Activated T-cell treated with anti-CD3 and anti-CD28 coated beads, Interleukin-2, amount 50 U/mL, for 1 hour (primary cell): Measurements from ENCODE around the gene OR2A7.
"Not testable (repeated sequence)": the region's sequence is repeated elsewhere in the genome, so short reads cannot be mapped to it uniquely, and the experiment has no call there.

ENCODE experiments used
- DNase-seq: peaks from one replicate; pipeline ENCODE4 v3.0.0-alpha.2; 2020

The OR2A7 gene

GRCh38 chr7:144252307-144252706, 12.3 kb downstream of the OR2A7 start:
- DNase-seq, result not testable (repeated sequence)

GRCh38 chr7:144247674-144248330, 16.8 kb downstream of the OR2A7 start:
- not testable (repeated sequence) for DNase-seq

- not testable (repeated sequence) for DNase-seq
These were observed 17.6 kb downstream of the OR2A7 start for GRCh38 chr7:144246967-144247366.

- DNase-seq, result not testable (repeated sequence)
These were observed 19.2 kb downstream of the OR2A7 start for GRCh38 chr7:144245372-144245771.

GRCh38 chr7:144239365-144239764, 25.2 kb downstream of the OR2A7 start, which contains the start of gene OR2A42:
TSS of gene OR2A42 (minus strand) at chr7:144239605. CDS start at chr7:144232843, 6,762 bp downstream.
- DNase-seq, result not testable (repeated sequence)

GRCh38 chr7:144238530-144239082, 26.0 kb downstream of the OR2A7 start:
- DNase-seq, result not testable (repeated sequence)

GRCh38 chr7:144233039-144233438, 31.6 kb downstream of the OR2A7 start:
- DNase-seq, result not testable (repeated sequence)

- not testable (repeated sequence) for DNase-seq
These were observed 33.6 kb downstream of the OR2A7 start for GRCh38 chr7:144231027-144231426.

GRCh38 chr7:144228810-144229209, 35.8 kb downstream of the OR2A7 start:
- DNase-seq, result not testable (repeated sequence)

- not testable (repeated sequence) for DNase-seq
These were observed 37.7 kb downstream of the OR2A7 start for GRCh38 chr7:144226866-144227265.

- DNase-seq, result not testable (repeated sequence)
These were observed 40.9 kb downstream of the OR2A7 start for GRCh38 chr7:144223675-144224074.

- not testable (repeated sequence) for DNase-seq
These were observed 44.1 kb downstream of the OR2A7 start for GRCh38 chr7:144220531-144220930.

- not testable (repeated sequence) for DNase-seq
These were observed 45.4 kb downstream of the OR2A7 start for GRCh38 chr7:144219149-144219548.

GRCh38 chr7:144218581-144218980, 46.0 kb downstream of the OR2A7 start:
- not testable (repeated sequence) for DNase-seq

- DNase-seq, result not testable (repeated sequence)
These were observed 47.4 kb downstream of the OR2A7 start for GRCh38 chr7:144217200-144217599.
